Motor neuron (in vitro differentiated cells): ENCODE measurements around the gene CACHD1. TPM values are rescaled to one million over a fixed set of nuclear protein-coding genes. Genes with fewer than 3 reads are reported as not detected.

ENCODE experiments used
- ATAC-seq, 8 experiments: fragments of 200-7000 bp; cut with Tn5 transposase; replicated peaks in 6 of 8; 2 replicates each; pipeline ENCODE4 v1.8.0; 2021; ENCODE audit warnings: mild to moderate bottlenecking in 8 of 8, moderate library complexity in 8 of 8
- H3K27ac ChIP-seq, 2 donors: fragments of 250-450 bp; sonication (Bioruptor Pico); 2 replicates each; pipeline ENCODE4 v1.9.0; 2021; ENCODE audit warnings: antibody characterized with exemption in 2 of 2, mild to moderate bottlenecking in 2 of 2, moderate library complexity in 1 of 2
- H3K4me1 ChIP-seq, 2 donors: fragments of 250-450 bp; sonication (Bioruptor Pico); replicated peaks in 1 of 2; 2 replicates each; pipeline ENCODE4 v1.6.1; 2021; ENCODE audit warnings: antibody characterized with exemption in 2 of 2, mild to moderate bottlenecking in 2 of 2, moderate library complexity in 1 of 2
- H3K4me3 ChIP-seq, 5 donors: fragments of 250-450 bp; sonication (Bioruptor Pico); 2 replicates each; pipeline ENCODE4 v1.9.0; 2021; ENCODE audit warnings: antibody characterized with exemption in 5 of 5, mild to moderate bottlenecking in 5 of 5, moderate library complexity in 4 of 5
- WGBS, 10 experiments: fragments of 450-650 bp; shearing (Covaris generic); methylation state at CpG; one replicate each; pipeline ENCODE4 v1.0.0; 2022; 5-methylcytosine and 5-hydroxymethylcytosine counted together
- in situ Hi-C, 9 experiments: fragments of 400-800 bp; cut with MboI; loops; one replicate each; pipeline ENCODE4 v1.15.0; 2021; ENCODE audit warnings: low sequenced_read_pairs in 9 of 9, low pct_unique_long_range_greater_than_20kb in 2 of 9; ENCODE audit not compliant: unreplicated experiment in 9 of 9
- total RNA-seq, 8 experiments: library from RNA; unstranded; fragments of 300-600 nt; gene quantifications; 2 replicates each; pipeline versions ENCODE4 v1.2.3 to v1.2.4, GENCODE V29; 2022

Gene CACHD1
- total RNA-seq, 8 experiments from 2014 or later, result 18.6 to 54.2 (median 31.6) TPM

- Histone ChIP-seq H3K27ac (no peak overlapping the region), H3K4me3 (no peak overlapping the region), H3K4me1 (peaks cover 13 to 16% of the 10 kb centered on the region in 2 donors)
- no peak for ATAC-seq
- WGBS, 10 experiments, result 63 to 100% (median 100%) methylated on average over 1 to 3 of the region's 3 CpGs
- in situ Hi-C loops, result loop anchor here in 3 of 9 experiments (10.0 to 25.0 kb wide), 3 partner anchors 384 to 416 kb away; no protein-coding TSS in a partner anchor
Measured at GRCh38 chr1:64678366-64678765, 208.4 kb downstream of the CACHD1 start.

GRCh38 chr1:64679177-64679576 is 209.2 kb downstream of the CACHD1 start:
- ATAC-seq, result peak in 2 of 8 experiments; percentile 56 to 81
- 86 to 100% (median 93%) methylated on average over 2 to 6 of the region's 6 CpGs; no CpG with 5 or more reads in 1 of the 10 experiments for WGBS, 10 experiments

GRCh38 chr1:64680599-64680998 is 210.7 kb downstream of the CACHD1 start:
- in situ Hi-C loops, result loop anchor here in 2 of 9 experiments (25.0 kb wide), 2 partner anchors 382 to 418 kb away; no protein-coding TSS in a partner anchor
- WGBS, 10 experiments, result 83 to 100% (median 100%) methylated on average over 1 to 2 of the region's 2 CpGs; no CpG with 5 or more reads in 1 of the 10 experiments
- H3K4me1 ChIP-seq, result peaks cover 16 to 22% of the 10 kb centered on the region in 2 donors
- no peak overlapping the region for H3K27ac ChIP-seq
- H3K4me3 ChIP-seq, result no peak overlapping the region
- ATAC-seq, result peak in 3 of 8 experiments; percentile 16 to 53 (median 36)

More at GRCh38 chr1:64679177-64679576, 209.2 kb downstream of the CACHD1 start:
- in situ Hi-C loops, result loop anchor here in 3 of 9 experiments (10.0 to 25.0 kb wide), 3 partner anchors 383 to 417 kb away; no protein-coding TSS in a partner anchor
- Histone ChIP-seq H3K4me3 (no peak overlapping the region), H3K4me1 (peaks cover 16 to 22% of the 10 kb centered on the region in 2 donors), H3K27ac (no peak overlapping the region)

- no peak for ATAC-seq
- peaks cover 16 to 27% of the 10 kb centered on the region in 2 donors for H3K4me1 ChIP-seq
- no peak overlapping the region for H3K4me3 ChIP-seq
- 71 to 100% (median 97%) methylated on average over 1 to 5 of the region's 5 CpGs; no CpG with 5 or more reads in 1 of the 10 experiments for WGBS, 10 experiments
- no peak overlapping the region for H3K27ac ChIP-seq
- in situ Hi-C loops, result loop anchor here in 2 of 9 experiments (25.0 kb wide), 2 partner anchors 381 to 419 kb away; no protein-coding TSS in a partner anchor
Measured at GRCh38 chr1:64681043-64681442, 211.1 kb downstream of the CACHD1 start.

GRCh38 chr1:64683419-64683818 is 213.5 kb downstream of the CACHD1 start:
- ATAC-seq, result peak; percentile 45 to 63 (median 60)
- Histone ChIP-seq H3K27ac (peak overlapping the region in 1 of 2 donors; percentile 40), H3K4me3 (no peak overlapping the region), H3K4me1 (peaks cover 16 to 27% of the 10 kb centered on the region in 2 donors)
- whole genome bisulfite sequencing, 10 experiments, result 32 to 79% (median 54%) methylated on average over 1 to 2 of the region's 2 CpGs; no CpG with 5 or more reads in 1 of the 10 experiments
- in situ Hi-C loops, result loop anchor here in 2 of 9 experiments (25.0 kb wide), 2 partner anchors 379 to 421 kb away; no protein-coding TSS in a partner anchor

- 38 to 100% (median 100%) methylated on average over 1 of the region's 1 CpG; no CpG with 5 or more reads in 3 of the 10 experiments for WGBS, 10 experiments
- H3K4me1 ChIP-seq, result peaks cover 16 to 27% of the 10 kb centered on the region in 2 donors
- no peak for ATAC-seq
- no peak overlapping the region for H3K4me3 ChIP-seq
- in situ Hi-C loops, result loop anchor here in 2 of 9 experiments (25.0 kb wide), 2 partner anchors 377 to 423 kb away; no protein-coding TSS in a partner anchor
- no peak overlapping the region for H3K27ac ChIP-seq
Measured at GRCh38 chr1:64685217-64685616, 215.3 kb downstream of the CACHD1 start.

GRCh38 chr1:64685765-64686341 is 215.9 kb downstream of the CACHD1 start:
- Histone ChIP-seq H3K4me3 (no peak overlapping the region), H3K27ac (no peak overlapping the region), H3K4me1 (peaks cover 16 to 27% of the 10 kb centered on the region in 2 donors)
- ATAC-seq, result peak in 3 of 8 experiments; percentile 11 to 58 (median 25)
- in situ Hi-C loops, result loop anchor here in 2 of 9 experiments (25.0 kb wide), 2 partner anchors 376 to 424 kb away; no protein-coding TSS in a partner anchor
- 0 to 100% (median 83%) methylated on average over 1 to 6 of the region's 6 CpGs; no CpG with 5 or more reads in 1 of the 10 experiments for WGBS, 10 experiments

- no peak overlapping the region for H3K27ac ChIP-seq
- H3K4me3 ChIP-seq, result no peak overlapping the region
- H3K4me1 ChIP-seq, result peaks cover 16 to 23% of the 10 kb centered on the region in 2 donors
- in situ Hi-C loops, result loop anchor here in 2 of 9 experiments (25.0 kb wide), 2 partner anchors 375 to 425 kb away; no protein-coding TSS in a partner anchor
- ATAC-seq, result peak in 7 of 8 experiments; percentile 36 to 67 (median 48)
- 0 to 60% (median 40%) methylated on average over 2 to 7 of the region's 7 CpGs; no CpG with 5 or more reads in 2 of the 10 experiments for WGBS, 10 experiments
Measured at GRCh38 chr1:64686828-64687724, 217.1 kb downstream of the CACHD1 start.

- in situ Hi-C loops, result loop anchor here in 2 of 9 experiments (25.0 kb wide), 2 partner anchors 374 to 426 kb away; no protein-coding TSS in a partner anchor
- WGBS, 10 experiments, result 20 to 100% (median 78%) methylated on average over 1 to 3 of the region's 3 CpGs; no CpG with 5 or more reads in 3 of the 10 experiments
- H3K27ac ChIP-seq, result no peak overlapping the region
- H3K4me3 ChIP-seq, result no peak overlapping the region
- ATAC-seq, result peak in 1 of 8 experiments; percentile 31
- peaks cover 8 to 16% of the 10 kb centered on the region in 2 donors for H3K4me1 ChIP-seq
Measured at GRCh38 chr1:64687725-64688327, 217.9 kb downstream of the CACHD1 start.

GRCh38 chr1:64691626-64692025 is 221.7 kb downstream of the CACHD1 start:
- no peak overlapping the region for H3K27ac ChIP-seq
- H3K4me3 ChIP-seq, result no peak overlapping the region
- ATAC-seq, result peak in 2 of 8 experiments; percentile 16 to 87
- in situ Hi-C loops, result loop anchor here in 2 of 9 experiments (25.0 kb wide), 2 partner anchors 371 to 429 kb away; no protein-coding TSS in a partner anchor
- H3K4me1 ChIP-seq, result no peaks in the 10 kb centered on the region
- 60 to 100% (median 88%) methylated on average over 2 to 7 of the region's 7 CpGs for WGBS, 10 experiments

- WGBS, 10 experiments, result 0 to 47% (median 0%) methylated on average over 1 of the region's 1 CpG; no CpG with 5 or more reads in 2 of the 10 experiments
- in situ Hi-C loops, result loop anchor here in 2 of 9 experiments (25.0 kb wide), 2 partner anchors 369 to 431 kb away; no protein-coding TSS in a partner anchor
- peak in 2 of 8 experiments; percentile 38 to 42 for ATAC-seq
- Histone ChIP-seq H3K27ac (no peak overlapping the region), H3K4me3 (no peak overlapping the region), H3K4me1 (no peaks in the 10 kb centered on the region)
Measured at GRCh38 chr1:64692911-64693310, 223.0 kb downstream of the CACHD1 start.

- in situ Hi-C loops, result loop anchor here in 2 of 9 experiments (25.0 kb wide), 2 partner anchors 369 to 431 kb away; no protein-coding TSS in a partner anchor
- Histone ChIP-seq H3K27ac (no peak overlapping the region), H3K4me1 (no peaks in the 10 kb centered on the region), H3K4me3 (no peak overlapping the region)
- no peak for ATAC-seq
- 50 to 100% (median 88%) methylated on average over 2 to 5 of the region's 5 CpGs; no CpG with 5 or more reads in 2 of the 10 experiments for WGBS, 10 experiments
Measured at GRCh38 chr1:64693406-64693805, 223.5 kb downstream of the CACHD1 start.
